Measurements from ENCODE around the gene MRTFB.

MRTFB gene

DNA sequence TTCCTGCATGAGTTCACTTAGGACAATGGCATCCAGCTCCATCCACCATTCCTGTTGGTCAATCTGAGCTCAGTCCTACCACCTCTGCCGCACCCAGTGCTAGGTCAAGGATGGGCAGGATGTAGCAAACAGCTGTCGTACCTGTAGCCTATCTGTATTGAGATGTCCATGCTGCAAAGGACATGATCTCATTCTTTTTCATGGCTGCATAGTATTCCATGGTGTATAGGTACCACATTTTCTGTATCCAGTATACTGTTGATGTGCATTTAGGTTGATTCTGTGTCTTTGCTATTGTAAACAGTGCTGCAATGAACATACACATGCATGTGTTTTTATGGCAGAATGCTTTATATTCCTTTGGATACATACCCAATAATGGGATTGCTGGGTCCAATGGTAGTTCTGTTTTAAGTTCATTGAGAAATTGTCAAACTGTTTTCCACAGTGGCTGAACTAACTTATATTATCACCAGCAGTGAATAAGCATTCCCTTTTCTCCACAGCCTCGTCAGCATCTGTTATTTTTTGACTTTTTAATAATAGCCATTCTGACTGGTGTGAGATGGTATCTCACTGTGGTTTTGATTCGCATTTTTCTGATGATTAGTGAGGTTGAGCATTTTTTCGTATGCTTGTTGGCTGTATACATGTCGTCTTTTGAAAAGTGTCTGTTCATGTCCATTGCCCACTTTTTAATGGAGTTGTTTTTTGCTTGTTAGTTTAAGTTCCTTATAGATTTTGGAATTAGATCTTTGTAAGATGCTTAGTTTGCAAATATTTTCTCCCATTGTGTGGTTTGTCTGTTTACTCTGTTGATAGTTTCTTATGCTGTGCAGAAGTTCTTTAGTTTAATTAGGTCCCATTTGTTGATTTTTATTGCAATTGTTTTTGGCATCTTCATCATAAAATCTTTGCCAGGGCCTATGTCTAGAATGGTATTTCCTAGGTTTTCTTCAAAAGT lies 7.2 kb upstream of the MRTFB start:
- DNase-seq = no peak

DNA sequence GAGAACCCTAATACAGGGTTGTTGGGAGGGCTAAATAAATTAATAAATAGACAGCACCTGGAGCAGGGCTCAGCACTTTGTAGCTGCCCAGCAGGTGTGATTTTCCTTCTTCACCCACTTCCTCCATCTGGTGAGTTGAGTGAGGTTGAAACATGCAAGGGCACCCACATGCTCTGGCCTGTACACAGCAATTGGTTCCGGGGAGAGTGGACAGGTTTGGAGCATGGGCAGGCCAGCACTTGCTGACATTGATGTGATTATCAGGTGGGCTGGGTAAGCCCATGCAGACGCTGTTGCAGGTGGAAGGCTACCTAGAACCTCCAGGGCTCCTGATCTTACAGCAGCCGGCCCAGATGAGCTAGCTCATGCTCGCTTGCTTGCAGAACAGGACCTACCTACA lies 1.3 kb upstream of the MRTFB start:
- no peak for DNase-seq

DNA sequence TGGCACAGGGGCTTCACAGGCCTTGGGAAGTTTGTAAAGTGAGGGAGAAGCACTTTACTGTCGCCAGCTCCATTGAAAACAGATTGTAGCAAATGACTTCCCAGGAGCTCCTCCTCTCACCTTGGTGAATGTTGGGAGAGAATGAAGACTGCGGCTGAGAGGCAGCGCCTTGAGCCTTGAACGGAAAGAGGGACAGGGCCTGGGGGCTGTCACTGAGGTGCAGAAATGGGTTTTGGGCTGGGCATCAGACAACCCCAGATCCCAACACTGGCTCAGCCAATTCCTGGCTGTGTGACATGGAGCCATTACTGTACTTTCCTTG lies 603 bp upstream of the MRTFB start:
- DNase-seq = no peak

DNA sequence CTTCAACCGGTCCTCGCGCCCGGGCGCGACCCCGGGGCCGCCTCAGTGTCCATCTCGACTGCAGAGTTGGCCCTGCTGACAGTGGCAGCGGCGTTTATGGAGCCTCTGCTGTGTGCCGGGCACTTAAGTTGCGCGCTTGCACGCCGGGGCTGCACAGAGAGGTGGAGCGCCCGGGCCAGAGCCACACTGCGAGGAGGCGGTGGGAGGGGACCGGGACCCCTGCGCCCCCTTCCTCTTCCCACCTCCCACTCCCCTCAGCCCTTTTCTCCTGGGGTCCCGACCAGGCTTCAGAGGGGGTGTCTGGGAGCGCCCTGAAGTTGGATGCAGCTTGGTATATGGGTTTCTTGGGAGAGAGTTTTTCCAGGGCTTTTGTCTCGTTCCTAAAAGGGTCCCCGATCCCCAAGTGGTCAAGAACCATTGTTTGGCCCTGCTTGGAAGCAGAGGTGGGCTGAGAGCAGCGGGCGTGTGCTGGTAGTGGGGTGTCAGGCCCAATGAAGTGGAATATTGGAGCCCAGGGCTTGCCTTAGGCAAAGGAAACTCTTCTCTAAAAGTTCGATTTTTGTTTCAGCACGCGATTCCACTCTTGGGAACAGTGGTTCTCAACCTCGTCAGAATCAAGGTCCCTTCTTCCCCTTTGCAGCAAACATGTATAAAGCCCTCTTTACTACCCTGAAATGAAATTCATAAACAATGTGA lies 605 bp downstream of the MRTFB start:
- no peak for DNase-seq

DNA sequence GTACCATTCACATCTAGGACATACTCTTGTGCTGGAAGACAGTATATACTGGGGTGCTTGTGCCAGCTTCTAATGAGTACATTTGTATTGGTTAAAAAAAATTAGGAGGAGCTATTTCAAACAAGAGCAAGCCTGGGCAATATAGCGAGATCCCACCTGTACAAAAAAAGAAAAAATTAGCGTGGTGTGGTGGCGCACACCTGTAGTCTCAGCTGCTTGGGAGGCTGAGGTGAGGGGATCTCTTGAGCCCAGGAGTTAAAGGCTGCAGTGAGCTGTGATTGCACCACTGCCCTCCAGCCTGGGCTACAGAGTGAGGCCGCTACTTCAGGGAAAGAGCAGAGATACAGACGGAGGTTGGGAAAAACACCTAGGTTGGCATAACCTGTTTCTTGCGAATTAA lies 1.2 kb downstream of the MRTFB start:
- DNase-seq = no peak

DNA sequence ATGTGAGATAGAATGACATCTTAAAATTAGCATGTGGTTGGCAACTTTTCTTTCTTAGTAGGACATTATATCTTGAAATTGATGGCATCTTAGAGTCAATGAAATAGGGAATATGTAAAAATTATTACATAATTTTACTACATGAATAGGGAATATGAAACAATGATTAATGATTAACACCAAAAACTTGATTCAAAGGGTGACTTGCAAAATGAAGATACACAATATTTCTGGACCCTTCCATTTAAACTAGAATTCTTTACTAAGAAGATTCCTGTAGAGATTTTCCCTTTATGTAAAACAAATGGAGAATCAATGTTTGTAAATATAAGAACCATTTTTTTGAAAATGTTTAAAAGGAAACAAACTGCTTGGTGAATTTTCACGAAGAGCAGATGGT lies 3.4 kb downstream of the MRTFB start:
- DNase-seq = no peak

DNA sequence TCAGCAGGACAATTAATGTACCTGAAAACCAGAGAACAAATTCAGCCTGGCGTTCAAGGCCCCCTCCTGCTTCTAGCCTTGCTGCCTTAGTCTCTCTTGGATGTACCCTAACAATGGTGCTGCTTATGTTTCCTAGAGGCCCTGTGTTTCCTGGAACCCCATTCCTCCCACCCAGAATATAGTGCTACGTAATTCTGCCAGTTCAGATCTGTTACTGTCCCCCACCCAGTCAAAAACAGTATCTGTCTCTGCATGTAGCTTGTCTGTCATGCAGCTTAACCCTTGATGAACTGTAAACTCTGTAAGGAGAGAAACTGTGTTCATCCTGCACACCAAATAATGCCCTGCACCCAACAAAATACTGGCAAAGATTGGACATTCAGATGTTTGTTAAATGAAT lies 6.8 kb downstream of the MRTFB start:
- no peak for DNase-seq

DNA sequence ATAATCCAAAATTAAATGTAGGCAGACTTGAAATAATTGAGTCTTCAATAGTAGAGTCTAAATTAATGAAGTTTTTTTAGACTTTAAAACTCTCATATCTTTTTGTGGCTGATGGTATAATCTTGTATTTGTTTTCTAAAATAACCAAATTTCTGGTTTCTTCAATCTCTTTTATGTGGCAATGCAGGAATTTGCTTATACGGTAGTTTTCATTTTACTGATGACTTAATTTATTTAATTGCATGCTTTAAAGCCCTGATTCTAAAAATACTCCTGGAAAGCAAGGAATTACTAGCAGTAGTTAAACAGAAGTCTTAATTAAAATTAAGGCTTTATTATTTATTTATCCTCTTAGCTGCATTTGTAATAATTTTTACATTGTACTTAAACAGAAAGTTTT lies 15.4 kb downstream of the MRTFB start:
- no peak for DNase-seq

DNA sequence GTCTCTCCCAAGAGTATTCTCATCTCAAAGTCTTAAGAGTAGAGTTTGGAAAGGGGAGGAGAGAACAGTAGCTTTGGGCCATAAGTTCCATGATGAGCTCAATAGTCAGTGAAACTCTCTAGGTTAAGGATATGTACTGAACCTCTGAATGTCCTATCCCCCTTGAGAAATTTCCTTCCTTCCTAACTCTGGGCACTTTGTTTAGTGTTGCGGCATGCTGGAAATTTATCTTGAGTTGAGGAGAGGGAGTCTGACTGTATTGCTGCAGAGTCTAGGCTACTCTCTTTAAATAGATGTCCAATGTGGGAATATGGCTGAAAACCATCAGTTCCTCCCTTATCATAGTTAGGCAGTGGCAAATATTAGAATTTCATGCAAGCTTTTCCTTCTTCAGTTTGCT lies 16.1 kb downstream of the MRTFB start:
- no peak for DNase-seq

DNA sequence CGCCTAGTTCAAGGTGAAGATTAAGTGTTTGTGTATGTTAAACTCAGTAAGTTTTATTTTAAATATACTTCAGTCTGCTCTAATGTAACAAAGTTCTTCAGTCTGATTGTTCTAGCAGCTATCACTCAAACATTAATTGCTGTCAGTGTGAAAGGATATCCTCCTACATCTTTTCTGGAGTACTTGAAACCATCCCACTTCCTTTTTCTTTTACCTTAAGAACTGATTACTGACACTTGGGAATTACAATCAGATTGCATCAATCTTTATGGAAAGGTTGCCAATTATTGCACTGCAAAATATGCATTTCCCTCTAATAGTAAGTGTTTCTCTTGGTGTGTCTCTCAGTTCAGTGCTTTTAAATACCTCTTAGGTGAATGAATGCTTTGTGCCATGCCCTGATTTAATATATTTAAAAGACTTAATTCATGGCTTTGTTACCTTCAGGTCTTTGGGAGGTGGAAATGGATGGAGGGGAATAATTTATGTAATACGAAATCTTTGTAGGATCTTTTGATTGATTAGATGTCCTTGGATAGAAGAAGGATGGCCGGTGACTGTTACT lies 16.6 kb downstream of the MRTFB start:
- no peak for DNase-seq

DNA sequence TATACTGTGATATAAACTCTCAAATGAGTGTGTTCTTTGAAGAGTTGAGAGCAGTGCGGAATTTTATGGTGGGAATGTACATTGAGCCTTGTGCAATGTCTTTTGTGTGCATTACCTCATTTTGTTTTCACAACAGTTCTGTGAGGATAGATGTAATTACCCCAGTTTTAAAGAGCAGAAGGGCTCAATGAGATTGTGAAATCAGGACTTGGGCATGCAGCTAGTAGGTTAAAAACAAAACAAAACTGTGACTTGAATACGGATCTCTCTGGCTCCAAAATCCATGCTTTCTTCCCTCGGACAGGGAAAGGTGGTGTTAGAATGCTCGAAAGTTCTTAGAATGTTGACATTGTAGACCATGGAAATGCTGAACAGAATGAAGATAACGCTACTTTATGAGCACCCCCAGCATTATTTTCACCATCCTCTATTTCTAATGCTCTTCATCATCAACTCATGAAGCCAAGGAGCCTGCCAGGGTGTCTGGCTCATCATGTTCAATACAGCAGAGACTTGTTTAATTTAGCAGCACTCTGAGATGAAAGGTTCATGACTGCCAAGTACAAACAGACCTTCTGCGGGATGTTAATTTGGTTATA lies 17.1 kb downstream of the MRTFB start:
- DNase-seq = no peak

DNA sequence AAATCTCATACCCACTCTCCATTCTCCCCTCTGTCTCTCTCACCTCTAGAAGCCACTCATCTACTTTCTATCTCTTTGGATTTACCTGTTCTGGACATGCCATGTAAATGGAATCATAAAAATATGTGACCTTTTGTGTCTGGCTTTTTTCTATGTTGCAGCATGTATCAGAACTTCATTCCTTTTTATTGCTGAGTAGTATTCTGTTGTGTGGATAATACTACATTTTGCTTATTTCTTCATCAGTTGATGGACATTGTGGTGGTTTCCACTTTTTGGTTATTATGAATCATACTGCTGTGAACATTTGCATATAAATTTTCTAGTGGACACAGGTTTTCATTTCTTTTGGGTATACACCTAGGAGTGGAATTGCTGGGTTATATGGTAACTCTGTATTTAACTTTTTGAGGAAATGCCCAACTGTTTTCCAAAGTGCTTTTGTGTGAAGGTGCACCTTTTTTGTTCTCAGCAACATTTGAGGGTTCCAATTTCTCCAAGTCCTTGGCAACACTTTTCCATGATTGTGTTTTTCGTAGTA lies 18.2 kb downstream of the MRTFB start:
- DNase-seq = no peak

DNA sequence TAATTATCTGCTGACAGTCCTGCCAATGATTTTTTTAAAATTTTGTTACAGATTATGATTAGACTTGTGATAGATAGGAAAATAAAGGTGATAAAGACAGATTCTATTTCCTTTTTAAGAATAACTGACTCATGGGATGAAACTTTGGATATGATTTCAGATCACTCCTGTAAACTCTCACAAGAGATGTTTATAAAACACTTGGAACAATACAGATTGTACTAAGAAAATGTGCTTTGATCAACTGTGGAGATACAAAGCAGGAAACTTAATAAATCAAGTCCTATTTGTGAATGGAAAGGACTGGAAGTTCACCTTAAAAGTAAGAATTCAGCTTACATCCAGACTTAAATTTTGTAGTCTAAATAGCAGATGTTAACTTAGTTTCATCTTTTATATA lies 21.4 kb downstream of the MRTFB start:
- no peak for DNase-seq

DNA sequence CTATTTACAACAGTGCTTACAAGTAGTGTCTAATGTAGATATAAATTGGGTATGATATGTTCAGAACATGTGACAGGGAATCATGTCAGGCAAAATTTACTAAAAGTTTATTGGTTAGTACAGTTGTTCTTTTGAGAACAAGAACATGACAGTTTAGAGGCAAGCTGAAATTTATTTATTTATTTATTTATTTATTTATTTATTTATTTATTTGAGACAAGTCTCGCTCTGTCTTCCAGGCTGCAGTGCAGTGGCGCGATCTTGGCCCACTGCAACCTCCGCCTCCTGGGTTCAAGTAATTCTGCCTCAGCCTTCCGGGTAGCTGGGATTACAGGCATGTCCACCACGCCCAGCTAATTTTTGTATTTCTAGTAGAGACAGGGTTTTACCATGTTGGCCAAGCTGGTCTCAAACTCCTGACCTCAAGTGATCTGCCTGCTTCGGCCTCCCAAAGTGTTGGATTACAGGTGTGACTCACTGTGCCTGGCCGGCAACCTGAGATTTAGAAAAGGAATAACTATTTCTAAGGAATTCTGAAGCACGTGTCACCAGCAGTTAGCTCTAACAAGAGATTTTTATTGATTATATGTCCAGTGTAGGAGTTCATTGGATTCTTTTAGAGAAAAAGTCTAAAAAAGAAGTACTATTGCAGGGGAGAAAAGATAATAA lies 24.9 kb downstream of the MRTFB start:
- no peak for DNase-seq

DNA sequence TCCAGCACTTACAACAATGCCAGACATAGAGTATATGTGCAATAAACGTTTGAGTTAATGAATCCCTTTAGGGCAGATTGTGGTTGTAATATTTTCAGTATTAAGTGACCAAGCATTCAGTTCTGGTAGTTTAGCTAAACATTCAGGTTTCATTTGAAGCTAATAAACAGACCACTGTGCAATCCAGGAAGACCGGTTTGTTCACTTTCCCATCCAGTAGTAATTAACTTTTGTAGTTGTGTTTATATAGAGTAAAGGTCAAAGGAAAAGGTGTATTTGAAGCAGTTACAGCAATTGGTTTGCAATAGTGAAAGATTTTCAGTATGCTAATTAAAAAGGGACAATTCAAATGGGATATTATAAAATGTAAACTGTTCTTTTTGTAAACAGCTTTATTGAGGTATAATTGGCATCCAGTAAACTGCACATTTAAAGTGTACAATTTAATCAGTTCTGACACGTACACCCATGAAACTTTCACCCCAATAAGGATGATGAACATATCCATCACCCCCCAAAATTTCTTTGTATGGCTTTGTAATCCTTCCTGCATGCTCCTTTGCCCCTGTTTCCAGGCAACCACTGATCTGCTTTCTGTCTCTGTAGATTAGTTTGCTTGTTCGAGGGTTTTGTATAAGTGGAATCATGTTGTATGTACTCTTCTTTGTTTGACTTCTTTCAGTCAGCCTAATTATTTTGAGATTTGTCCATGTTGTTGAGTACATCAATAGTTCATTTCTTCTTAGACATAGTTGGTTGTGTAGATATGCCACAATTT lies 26.3 kb downstream of the MRTFB start:
- no peak for DNase-seq

DNA sequence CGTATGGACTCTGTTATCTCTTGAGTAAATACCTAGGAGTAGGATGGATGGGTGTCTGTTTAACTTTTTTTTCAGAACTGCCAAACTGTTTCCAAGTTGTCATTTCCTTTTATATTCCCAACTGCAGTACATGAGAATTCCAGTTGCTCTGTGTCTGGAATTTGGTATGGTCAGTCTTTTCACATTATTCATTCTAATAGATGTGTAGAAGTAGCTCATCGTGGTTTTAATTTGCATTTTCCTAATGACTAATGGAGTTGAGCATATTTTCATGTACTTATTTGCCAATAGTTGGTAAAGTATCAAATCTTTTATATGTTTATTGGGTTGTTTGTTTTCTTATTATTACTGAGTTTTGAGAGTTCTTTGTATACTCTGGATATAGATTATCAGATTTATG lies 27.0 kb downstream of the MRTFB start:
- DNase-seq = no peak

DNA sequence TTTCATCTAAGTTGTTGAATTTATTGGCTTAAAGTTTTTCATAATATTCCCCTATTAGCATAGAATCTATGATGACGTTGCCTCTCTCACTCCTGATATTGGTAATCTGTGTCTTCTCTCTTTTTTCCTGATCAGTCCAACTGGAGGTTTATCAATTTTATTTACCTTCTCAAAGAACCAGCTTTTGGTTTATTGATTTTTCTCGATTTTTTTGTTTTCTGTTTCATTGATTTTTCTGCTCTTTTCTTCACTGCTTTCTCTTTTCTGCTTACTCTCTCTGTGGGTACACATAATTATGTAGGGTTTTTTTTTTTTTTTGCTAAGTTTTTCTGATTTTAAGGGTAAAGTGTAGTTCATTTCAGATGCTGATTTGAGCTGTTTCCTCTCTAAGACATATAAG lies 29.7 kb downstream of the MRTFB start:
- no peak for DNase-seq

DNA sequence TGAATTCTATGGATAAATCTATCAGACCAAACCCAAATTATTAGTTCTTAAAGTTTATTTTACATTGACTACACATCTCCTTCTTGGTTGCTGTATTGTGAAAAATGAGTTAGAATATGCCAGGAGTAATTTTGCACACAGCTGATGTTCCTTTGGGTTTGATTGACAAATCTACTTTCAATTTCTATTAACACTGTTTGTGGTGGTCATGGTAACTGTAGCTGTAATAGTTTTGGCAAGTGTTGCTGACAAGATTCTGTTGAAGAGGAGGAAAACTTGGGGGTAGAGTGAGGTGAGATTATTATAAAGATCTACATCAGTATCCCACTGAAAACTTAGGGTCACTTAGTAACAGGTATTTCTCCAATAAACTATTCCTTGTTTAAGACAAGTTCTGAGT lies 30.3 kb downstream of the MRTFB start:
- DNase-seq = no peak

DNA sequence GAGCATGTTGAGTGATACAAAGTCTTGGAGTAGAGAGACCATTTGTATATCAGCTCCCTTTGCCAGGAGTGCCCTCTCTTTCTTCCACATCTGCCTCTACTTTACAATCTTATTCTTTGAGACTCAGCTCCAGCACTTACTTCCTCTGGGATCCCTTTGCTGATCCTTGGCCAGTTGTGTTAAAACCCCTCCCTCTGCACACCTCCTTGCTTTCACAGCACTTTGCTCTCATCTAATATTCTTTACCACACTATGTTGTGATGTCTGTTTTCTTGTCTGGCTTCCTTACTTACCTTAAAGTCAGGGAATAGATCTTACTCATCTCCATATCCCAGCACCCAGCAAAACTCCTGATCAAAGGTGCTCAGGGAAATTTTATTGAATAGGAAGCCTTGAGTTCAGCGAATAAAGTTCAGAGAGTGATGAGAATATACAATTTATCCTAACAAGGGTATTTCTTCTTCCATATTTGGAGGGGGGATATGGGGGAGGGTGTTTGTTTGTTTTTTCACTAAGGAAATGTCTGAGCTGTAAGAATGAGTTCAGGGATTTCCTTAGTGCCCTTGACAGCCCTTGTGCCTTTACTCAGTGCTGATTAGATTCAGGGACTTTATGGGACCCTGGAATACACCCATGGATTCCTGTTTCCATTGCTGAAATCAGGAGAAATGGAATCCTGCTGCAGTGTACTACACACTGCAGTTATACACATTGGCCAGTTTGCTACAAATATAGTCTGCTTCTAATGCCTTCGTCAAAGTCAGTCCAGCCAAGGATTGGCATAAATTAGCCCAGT lies 32.0 kb downstream of the MRTFB start:
- DNase-seq = no peak

DNA sequence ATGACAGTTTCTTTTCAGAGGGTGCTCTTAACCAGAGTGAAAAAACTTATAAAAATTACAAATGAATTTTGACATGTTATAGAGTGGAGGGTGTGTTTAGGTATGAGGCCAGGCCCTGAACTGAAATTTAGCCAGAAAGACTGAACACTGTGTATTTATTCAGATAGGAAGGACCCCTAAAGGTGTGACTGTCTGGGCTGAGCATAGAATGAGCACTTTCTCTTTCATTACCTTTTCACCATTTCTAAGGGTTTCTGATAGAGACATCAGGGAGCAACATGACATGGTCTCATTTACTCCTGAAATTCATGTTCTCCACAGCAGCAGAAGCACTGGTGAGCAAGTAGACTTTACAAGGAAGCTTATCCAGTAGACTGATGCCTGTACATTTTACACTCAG lies 32.9 kb downstream of the MRTFB start:
- no peak for DNase-seq

DNA sequence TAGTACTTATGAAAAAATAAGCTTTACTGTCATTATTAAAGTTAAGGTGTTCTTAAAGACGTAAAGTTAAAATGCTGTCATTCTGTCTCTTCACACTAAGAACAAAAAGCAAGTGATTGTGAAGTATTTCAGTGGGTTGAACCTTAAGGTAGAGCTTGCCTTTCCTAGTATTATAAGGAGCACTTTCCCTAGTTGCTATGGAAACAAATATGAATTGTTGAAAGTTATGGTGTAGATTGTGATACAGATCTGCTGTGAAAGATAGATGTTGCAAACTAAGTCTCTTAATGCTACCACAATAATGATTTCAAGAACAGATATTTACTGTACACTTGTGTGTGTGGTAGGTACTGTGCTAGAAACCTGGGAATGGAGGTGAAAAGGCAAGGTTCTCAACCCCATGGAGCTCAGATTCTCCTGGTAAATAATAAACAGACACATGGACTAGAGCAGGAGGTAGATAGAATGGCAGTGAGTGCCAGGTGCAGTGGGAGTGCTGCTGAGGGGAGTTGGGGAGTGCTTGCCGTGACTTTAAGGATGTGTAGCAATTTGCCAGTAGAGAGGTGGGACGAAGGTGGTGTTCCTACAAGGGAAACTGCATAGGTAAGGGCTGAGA lies 34.7 kb downstream of the MRTFB start:
- DNase-seq = no peak
